ENCODE results near the gene CD244.
"Not testable (repeated sequence)": the region's sequence is repeated elsewhere in the genome, so short reads cannot be mapped to it uniquely, and the experiment has no call there.

CD244 gene

GRCh38 chr1:160811147-160811546 lies 51.5 kb downstream of the CD244 start:
- no peak for DNase-seq (ENCODE audit: low read depth)

- DNase-seq (ENCODE audit: low read depth): no peak
These were observed 52.2 kb downstream of the CD244 start for GRCh38 chr1:160810486-160810885.

GRCh38 chr1:160808289-160808688 lies 54.4 kb downstream of the CD244 start:
- no peak for DNase-seq (ENCODE audit: low read depth)

GRCh38 chr1:160807738-160808137 lies 54.9 kb downstream of the CD244 start:
- DNase-seq (ENCODE audit: low read depth): no peak

GRCh38 chr1:160807247-160807646 lies 55.4 kb downstream of the CD244 start:
- no peak for DNase-seq (ENCODE audit: low read depth)

GRCh38 chr1:160806784-160807183 lies 55.9 kb downstream of the CD244 start:
- no peak for DNase-seq (ENCODE audit: low read depth)

GRCh38 chr1:160806109-160806665 lies 56.5 kb downstream of the CD244 start:
- no peak for DNase-seq (ENCODE audit: low read depth)

GRCh38 chr1:160801836-160802580 lies 60.7 kb downstream of the CD244 start:
- no peak for DNase-seq (ENCODE audit: low read depth)

GRCh38 chr1:160800645-160801408 lies 61.9 kb downstream of the CD244 start:
- DNase-seq (ENCODE audit: low read depth): no peak

- DNase-seq (ENCODE audit: low read depth): no peak
These were observed 62.5 kb downstream of the CD244 start for GRCh38 chr1:160800142-160800541.

GRCh38 chr1:160799641-160800040 lies 63.0 kb downstream of the CD244 start:
- no peak for DNase-seq (ENCODE audit: low read depth)

GRCh38 chr1:160798439-160798838 lies 64.2 kb downstream of the CD244 start:
- no peak for DNase-seq (ENCODE audit: low read depth)

GRCh38 chr1:160797861-160798273 lies 64.8 kb downstream of the CD244 start:
- no peak for DNase-seq (ENCODE audit: low read depth)

- no peak for DNase-seq (ENCODE audit: low read depth)
These were observed 65.4 kb downstream of the CD244 start for GRCh38 chr1:160797271-160797709.

GRCh38 chr1:160795951-160796383 lies 66.7 kb downstream of the CD244 start, which contains the start of gene LY9:
TSS of gene LY9 (plus strand) at chr1:160796174. CDS start at chr1:160796188, 14 bp downstream.
- no peak for DNase-seq (ENCODE audit: low read depth)

- DNase-seq (ENCODE audit: low read depth): no peak
These were observed 68.3 kb downstream of the CD244 start for GRCh38 chr1:160794376-160794775.

GRCh38 chr1:160789702-160790611 lies 72.7 kb downstream of the CD244 start:
- no peak for DNase-seq (ENCODE audit: low read depth)

- DNase-seq (ENCODE audit: low read depth): no peak
These were observed 73.5 kb downstream of the CD244 start for GRCh38 chr1:160789051-160789701.

- not testable (repeated sequence) for DNase-seq (ENCODE audit: low read depth)
These were observed 79.5 kb downstream of the CD244 start for GRCh38 chr1:160782988-160783765.

- DNase-seq (ENCODE audit: low read depth): no peak
These were observed 80.6 kb downstream of the CD244 start for GRCh38 chr1:160781914-160782689.
